Breast epithelium (tissue), 4 donors: ENCODE measurements around the gene TBC1D2B. TPM values are rescaled to one million over a fixed set of nuclear protein-coding genes. Genes with fewer than 3 reads are reported as not detected.

Experiments used
- DNase-seq, 2 donors: peaks; one replicate each; pipeline ENCODE4 v3.0.0-alpha.2; 2019; ENCODE audit warnings: low spot score in 2 of 2
- H3K27ac ChIP-seq, 2 donors: fragments of 200-600 bp; sonication (generic) in 1 of 2; one replicate each; pipeline ENCODE4 v1.5.1; 2016 to 2019; ENCODE audit warnings: mild to moderate bottlenecking in 1 of 2
- H3K27me3 ChIP-seq, 2 donors: fragments of 200-600 bp; sonication (generic) in 1 of 2; one replicate each; pipeline versions ENCODE4 v1.5.1 to v1.6.0; 2017 to 2019; ENCODE audit warnings: control low read depth in 1 of 2, mild to moderate bottlenecking in 1 of 2
- H3K36me3 ChIP-seq: fragments of 200-600 bp; one replicate; pipeline ENCODE4 v1.5.1; 2019
- H3K4me1 ChIP-seq, 2 donors: fragments of 200-600 bp; sonication (generic); one replicate each; pipeline ENCODE4 v1.5.1; 2016 to 2019; ENCODE audit warnings: control low read depth in 1 of 2
- H3K4me3 ChIP-seq, 3 donors: fragments of 200-600 bp; sonication (generic); 1 replicate in 2 of 3; 2 replicates in 1 of 3; pipeline ENCODE4 v1.5.1; 2016 to 2019; ENCODE audit warnings: mild to moderate bottlenecking in 3 of 3, moderate library complexity in 2 of 3
- H3K9me3 ChIP-seq, 2 donors: fragments of 200-600 bp; sonication (generic) in 1 of 2; one replicate each; pipeline ENCODE4 v1.5.1; 2016 to 2019; ENCODE audit warnings: control low read depth in 1 of 2
- CTCF ChIP-seq, 3 donors: fragments of 450-650 bp; IDR thresholded peaks; one replicate each; pipeline ENCODE4 v1.5.1; 2016 to 2017; ENCODE audit warnings: antibody characterized with exemption in 3 of 3, mild to moderate bottlenecking in 3 of 3, moderate library complexity in 3 of 3
- POLR2A ChIP-seq: fragments of 450-650 bp; IDR thresholded peaks from one replicate; pipeline ENCODE4 v1.6.1; 2016; ENCODE audit warnings: antibody characterized with exemption, mild to moderate bottlenecking, moderate library complexity
- POLR2AphosphoS5 ChIP-seq, 3 donors: sonication (generic); formaldehyde crosslinking; IDR thresholded peaks; one replicate each; pipeline ENCODE4 v1.6.1; 2017; ENCODE audit warnings: antibody characterized with exemption in 3 of 3
- intact Hi-C: fragments of 100-400 bp; cut with DNase I; formaldehyde crosslinking; loops from one replicate; pipeline ENCODE4 v1.15.1; 2023; ENCODE audit warnings: low total_unique reads
- total RNA-seq, 3 donors: library from RNA; depleted of rRNA; stranded (reverse); fragments of >200 nt; gene quantifications; one replicate each; pipeline ENCODE4 v1.1.0, GENCODE V29; 2016

TBC1D2B gene
- total RNA-seq, 3 donors from 2014 or later = 44.9 to 71.0 (median 69.2) TPM

- H3K4me1 ChIP-seq = no peaks in the 10 kb centered on the region
- no peaks in the 10 kb centered on the region for H3K9me3 ChIP-seq
- no peak overlapping the region for H3K4me3 ChIP-seq
- intact Hi-C loops = no loop called here
- H3K27me3 ChIP-seq = no peaks in the 10 kb centered on the region
- H3K27ac ChIP-seq = no peak overlapping the region
- TF ChIP-seq CTCF (IDR thresholded peaks at IDR 0.05) (no peak), POLR2AphosphoS5 (IDR thresholded peaks at IDR 0.05) (no peak), POLR2A (no peak)
- no peaks in the 10 kb centered on the region for H3K36me3 ChIP-seq
- DNase-seq = peak in 1 of 2 donors; percentile 27
Observed at GRCh38 chr15:78097667-78098066, 20.2 kb upstream of the TBC1D2B start.

GRCh38 chr15:78093242-78094020, 15.9 kb upstream of the TBC1D2B start:
- intact Hi-C loops = no loop called here
- no peak for DNase-seq
- Histone ChIP-seq H3K27me3 (no peaks in the 10 kb centered on the region), H3K27ac (no peak overlapping the region), H3K4me3 (no peak overlapping the region), H3K36me3 (no peaks in the 10 kb centered on the region), H3K9me3 (no peaks in the 10 kb centered on the region), H3K4me1 (no peaks in the 10 kb centered on the region)
- no peak for TF ChIP-seq POLR2AphosphoS5 (IDR thresholded peaks at IDR 0.05)
- no peak for TF ChIP-seq CTCF (IDR thresholded peaks at IDR 0.05)
- no peak for TF ChIP-seq POLR2A

GRCh38 chr15:78092261-78093041, 14.9 kb upstream of the TBC1D2B start, which contains the start of gene SH2D7:
TSS of gene SH2D7 (plus strand) at chr15:78092561. CDS start at chr15:78092585, 24 bp downstream.
- Histone ChIP-seq H3K9me3 (no peaks in the 10 kb centered on the region), H3K36me3 (no peaks in the 10 kb centered on the region), H3K27ac (no peak within 1 kb of the TSS), H3K27me3 (no peaks in the 10 kb centered on the region), H3K4me3 (no peak within 1 kb of the TSS), H3K4me1 (no peaks in the 10 kb centered on the region)
- TF ChIP-seq POLR2AphosphoS5 (IDR thresholded peaks at IDR 0.05) = no peak
- TF ChIP-seq POLR2A = no peak
- TF ChIP-seq CTCF (IDR thresholded peaks at IDR 0.05) = no peak
- no peak for DNase-seq
- intact Hi-C loops = no loop called here

GRCh38 chr15:78090422-78091063, 13.0 kb upstream of the TBC1D2B start:
- H3K27me3 ChIP-seq = no peaks in the 10 kb centered on the region
- no peak for DNase-seq
- intact Hi-C loops = no loop called here
- H3K4me3 ChIP-seq = no peak overlapping the region
- no peaks in the 10 kb centered on the region for H3K36me3 ChIP-seq
- TF ChIP-seq POLR2A (no peak), CTCF (IDR thresholded peaks at IDR 0.05) (no peak), POLR2AphosphoS5 (IDR thresholded peaks at IDR 0.05) (no peak)
- H3K4me1 ChIP-seq = no peaks in the 10 kb centered on the region
- H3K9me3 ChIP-seq = no peaks in the 10 kb centered on the region
- H3K27ac ChIP-seq = no peak overlapping the region

GRCh38 chr15:78088773-78089080, 11.2 kb upstream of the TBC1D2B start:
- DNase-seq = no peak
- no peaks in the 10 kb centered on the region for H3K4me1 ChIP-seq
- H3K9me3 ChIP-seq = no peaks in the 10 kb centered on the region
- TF ChIP-seq POLR2AphosphoS5 (IDR thresholded peaks at IDR 0.05) (no peak), CTCF (IDR thresholded peaks at IDR 0.05) (no peak), POLR2A (no peak)
- H3K27me3 ChIP-seq = no peaks in the 10 kb centered on the region
- H3K27ac ChIP-seq = no peak overlapping the region
- intact Hi-C loops = no loop called here
- no peaks in the 10 kb centered on the region for H3K36me3 ChIP-seq
- H3K4me3 ChIP-seq = no peak overlapping the region
